Effector memory CD4-positive, alpha-beta T cell (primary cell): ENCODE measurements around the gene DGKD.

Source experiments
- DNase-seq, 3 donors: peaks; one replicate each; pipeline ENCODE4 v3.0.0-alpha.2; 2020
- H3K27ac ChIP-seq: 2 replicates; pipeline ENCODE4 v1.7.0; 2013; ENCODE audit warnings: mild to moderate bottlenecking, low read length, moderate library complexity; ENCODE audit not compliant: insufficient read depth, poor library complexity, severe bottlenecking
- H3K27me3 ChIP-seq: replicated peaks from 2 replicates; pipeline ENCODE4 v1.7.0; 2013; ENCODE audit warnings: mild to moderate bottlenecking, low read length; ENCODE audit not compliant: insufficient read depth, control insufficient read depth, poor library complexity, severe bottlenecking
- H3K36me3 ChIP-seq: 2 replicates; pipeline ENCODE4 v1.7.0; 2013; ENCODE audit warnings: mild to moderate bottlenecking, low read length, moderate library complexity; ENCODE audit not compliant: control insufficient read depth, insufficient read depth
- H3K4me1 ChIP-seq: 2 replicates; pipeline ENCODE4 v1.7.0; 2013; ENCODE audit warnings: low read length, mild to moderate bottlenecking; ENCODE audit not compliant: control insufficient read depth, insufficient read depth, poor library complexity, severe bottlenecking
- H3K4me3 ChIP-seq: 2 replicates; pipeline ENCODE4 v1.7.0; 2013; ENCODE audit warnings: low read length, low read depth, mild to moderate bottlenecking; ENCODE audit not compliant: insufficient read depth, poor library complexity, severe bottlenecking
- H3K9me3 ChIP-seq: 2 replicates; pipeline ENCODE4 v1.7.0; 2013; ENCODE audit warnings: mild to moderate bottlenecking, low read length, moderate library complexity; ENCODE audit not compliant: control insufficient read depth

DGKD gene

DNA sequence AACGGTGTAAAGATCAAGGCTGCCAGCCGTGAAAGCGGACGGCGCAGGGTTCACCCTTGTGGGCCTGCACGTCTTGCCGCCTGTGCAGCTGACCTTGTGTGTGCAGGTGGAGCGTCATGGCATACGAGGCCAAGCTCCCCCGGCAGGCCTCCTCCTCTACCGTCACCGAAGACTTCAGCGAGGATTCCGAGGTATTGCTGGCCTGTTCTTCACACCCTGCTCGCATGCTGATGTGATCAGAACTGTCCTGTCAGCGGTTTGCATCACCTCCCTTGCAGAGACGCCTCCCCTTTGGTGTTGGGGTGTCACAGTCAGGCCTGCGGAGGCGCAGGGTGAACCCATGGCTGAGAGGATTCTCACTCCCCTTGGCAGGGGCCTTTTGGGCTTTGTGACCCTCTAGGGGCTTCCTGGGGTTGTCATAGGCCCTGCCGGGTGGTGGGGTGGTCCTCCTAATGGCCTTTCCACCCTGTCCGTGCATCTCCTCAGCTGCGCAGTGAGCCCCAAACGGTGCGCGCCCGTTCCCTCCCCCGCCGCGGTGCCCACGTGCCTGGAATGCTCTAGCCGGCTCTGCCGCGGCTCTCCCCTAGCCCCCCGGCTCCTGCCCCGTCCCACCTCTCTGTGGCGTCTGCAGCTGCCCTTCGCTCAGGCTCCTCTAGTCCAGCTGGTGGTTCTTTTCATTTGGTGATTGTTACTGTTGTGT lies 92.5 kb downstream of the DGKD start:
- Histone ChIP-seq H3K36me3 (peaks cover 83% of the 10 kb centered on the region), H3K4me1 (peaks cover 3% of the 10 kb centered on the region), H3K27ac (no peak overlapping the region), H3K9me3 (no peaks in the 10 kb centered on the region), H3K4me3 (no peak overlapping the region), H3K27me3 (no peaks in the 10 kb centered on the region)
- no peak for DNase-seq

DNA sequence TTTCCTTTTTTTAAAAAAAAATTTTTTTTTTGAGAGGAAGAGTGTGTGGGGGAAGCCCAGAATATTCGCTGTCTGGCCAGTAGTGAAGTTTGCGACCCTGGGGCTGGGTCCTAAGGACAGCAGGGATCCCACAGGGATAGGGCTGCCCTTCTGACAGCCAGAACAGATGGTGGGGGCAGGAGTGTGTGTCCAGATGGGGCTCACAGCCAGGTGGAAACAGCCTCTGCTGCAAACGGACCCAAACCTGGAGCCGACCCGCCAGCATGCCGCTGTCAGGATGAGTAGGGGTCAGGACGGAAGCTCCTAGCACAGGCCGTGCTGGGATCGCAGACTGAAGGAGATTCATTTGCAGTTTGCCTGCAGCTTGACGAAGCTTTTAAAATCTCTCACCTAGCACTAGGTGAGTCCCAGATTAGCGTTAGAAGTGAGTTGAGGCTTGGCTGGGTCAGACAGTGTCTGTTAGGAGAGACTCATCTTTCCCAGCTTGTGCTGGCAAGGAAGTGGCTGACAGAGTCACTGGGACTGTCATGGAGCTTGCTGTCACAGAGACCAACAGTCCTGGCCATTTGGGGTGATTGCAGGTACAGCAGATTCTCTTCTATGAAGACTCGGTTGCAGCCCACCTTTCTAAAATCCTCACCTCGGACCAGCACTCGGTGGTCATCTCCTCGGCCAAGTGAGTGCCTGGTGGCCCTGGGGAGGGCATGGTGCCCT lies 93.4 kb downstream of the DGKD start:
- peaks cover 88% of the 10 kb centered on the region for H3K36me3 ChIP-seq
- peaks cover 3% of the 10 kb centered on the region for H3K4me1 ChIP-seq
- no peaks in the 10 kb centered on the region for H3K27me3 ChIP-seq
- no peak overlapping the region for H3K4me3 ChIP-seq
- H3K9me3 ChIP-seq, result no peaks in the 10 kb centered on the region
- no peak for DNase-seq
- H3K27ac ChIP-seq, result no peak overlapping the region

DNA sequence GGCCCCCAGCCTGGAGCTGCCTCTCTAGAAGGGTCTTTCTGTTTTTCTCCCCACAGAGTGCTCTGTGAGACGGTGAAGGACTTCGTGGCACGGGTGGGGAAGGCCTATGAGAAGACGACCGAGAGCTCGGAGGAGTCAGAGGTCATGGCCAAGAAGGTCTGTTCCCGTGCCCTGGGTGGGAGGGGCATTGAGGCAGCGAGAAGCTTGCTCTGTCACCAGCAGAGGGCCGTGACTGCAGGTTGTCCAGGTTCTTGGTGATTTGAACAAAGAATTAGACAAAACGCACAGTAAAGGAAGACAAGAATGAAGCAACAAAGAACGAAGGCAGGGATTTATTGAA lies 93.9 kb downstream of the DGKD start:
- Histone ChIP-seq H3K4me1 (peaks cover 3% of the 10 kb centered on the region), H3K27ac (no peak overlapping the region), H3K27me3 (no peaks in the 10 kb centered on the region), H3K36me3 (peaks cover 94% of the 10 kb centered on the region), H3K4me3 (no peak overlapping the region), H3K9me3 (no peaks in the 10 kb centered on the region)
- DNase-seq, result no peak

DNA sequence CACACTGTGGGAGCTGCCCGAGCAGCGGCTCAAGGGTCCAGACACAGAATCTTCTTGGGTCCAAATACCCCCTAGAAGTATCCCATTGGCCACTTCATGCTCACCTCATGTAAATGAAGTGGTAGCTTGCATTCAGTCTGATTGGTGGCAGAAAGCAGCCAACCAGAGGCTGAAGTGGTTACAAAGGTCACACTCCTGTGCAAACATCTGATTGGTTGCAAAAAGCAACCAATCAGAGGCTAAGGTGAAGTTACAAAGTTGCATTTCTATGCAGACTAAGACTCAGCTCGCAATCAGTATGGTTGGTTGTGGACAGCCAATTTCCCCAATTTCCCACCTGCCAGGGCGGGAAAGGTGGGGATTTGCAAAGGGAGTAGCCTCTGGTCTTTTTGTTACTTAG lies 94.3 kb downstream of the DGKD start:
- no peaks in the 10 kb centered on the region for H3K4me1 ChIP-seq
- H3K4me3 ChIP-seq, result no peak overlapping the region
- peaks cover 97% of the 10 kb centered on the region for H3K36me3 ChIP-seq
- H3K9me3 ChIP-seq, result no peaks in the 10 kb centered on the region
- DNase-seq, result no peak
- no peaks in the 10 kb centered on the region for H3K27me3 ChIP-seq
- H3K27ac ChIP-seq, result no peak overlapping the region

DNA sequence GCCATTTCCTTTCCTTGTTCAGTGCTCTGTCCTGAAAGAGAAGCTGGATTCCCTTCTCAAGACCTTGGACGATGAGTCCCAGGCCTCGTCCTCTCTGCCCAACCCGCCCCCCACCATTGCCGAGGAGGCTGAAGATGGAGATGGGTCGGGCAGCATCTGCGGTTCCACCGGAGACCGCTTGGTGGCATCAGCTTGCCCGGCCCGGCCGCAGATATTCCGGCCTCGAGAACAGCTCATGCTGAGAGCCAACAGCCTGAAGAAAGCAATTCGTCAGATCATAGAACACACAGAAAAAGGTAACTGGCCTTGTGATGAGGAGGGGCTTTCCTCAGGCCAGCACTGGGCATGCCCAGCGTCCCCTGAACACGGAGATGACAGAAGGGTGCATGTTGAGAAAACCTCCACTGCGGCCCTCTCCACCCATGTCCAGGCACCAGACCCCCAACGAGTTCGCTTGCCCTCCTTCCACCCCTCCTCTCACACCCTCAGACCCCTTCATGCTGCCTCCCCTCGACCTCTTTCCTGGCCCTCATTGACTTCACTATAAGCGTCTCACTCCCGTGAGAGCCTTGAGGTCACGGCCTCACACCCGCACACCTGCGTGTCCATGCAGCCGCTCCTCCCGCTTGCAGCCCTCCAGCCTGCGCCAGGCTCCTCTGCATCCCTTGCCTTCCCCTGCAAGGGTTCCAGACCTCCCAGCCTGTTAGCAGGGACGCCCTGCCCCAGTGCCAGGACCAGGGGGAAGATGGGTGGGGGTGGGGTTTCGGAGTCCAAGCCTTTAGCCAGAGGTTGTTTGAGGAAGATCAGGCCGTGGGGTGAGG lies 95.0 kb downstream of the DGKD start:
- Histone ChIP-seq H3K27ac (no peak overlapping the region), H3K4me3 (no peak overlapping the region), H3K36me3 (peaks cover 100% of the 10 kb centered on the region), H3K4me1 (no peaks in the 10 kb centered on the region), H3K9me3 (no peaks in the 10 kb centered on the region), H3K27me3 (no peaks in the 10 kb centered on the region)
- no peak for DNase-seq

DNA sequence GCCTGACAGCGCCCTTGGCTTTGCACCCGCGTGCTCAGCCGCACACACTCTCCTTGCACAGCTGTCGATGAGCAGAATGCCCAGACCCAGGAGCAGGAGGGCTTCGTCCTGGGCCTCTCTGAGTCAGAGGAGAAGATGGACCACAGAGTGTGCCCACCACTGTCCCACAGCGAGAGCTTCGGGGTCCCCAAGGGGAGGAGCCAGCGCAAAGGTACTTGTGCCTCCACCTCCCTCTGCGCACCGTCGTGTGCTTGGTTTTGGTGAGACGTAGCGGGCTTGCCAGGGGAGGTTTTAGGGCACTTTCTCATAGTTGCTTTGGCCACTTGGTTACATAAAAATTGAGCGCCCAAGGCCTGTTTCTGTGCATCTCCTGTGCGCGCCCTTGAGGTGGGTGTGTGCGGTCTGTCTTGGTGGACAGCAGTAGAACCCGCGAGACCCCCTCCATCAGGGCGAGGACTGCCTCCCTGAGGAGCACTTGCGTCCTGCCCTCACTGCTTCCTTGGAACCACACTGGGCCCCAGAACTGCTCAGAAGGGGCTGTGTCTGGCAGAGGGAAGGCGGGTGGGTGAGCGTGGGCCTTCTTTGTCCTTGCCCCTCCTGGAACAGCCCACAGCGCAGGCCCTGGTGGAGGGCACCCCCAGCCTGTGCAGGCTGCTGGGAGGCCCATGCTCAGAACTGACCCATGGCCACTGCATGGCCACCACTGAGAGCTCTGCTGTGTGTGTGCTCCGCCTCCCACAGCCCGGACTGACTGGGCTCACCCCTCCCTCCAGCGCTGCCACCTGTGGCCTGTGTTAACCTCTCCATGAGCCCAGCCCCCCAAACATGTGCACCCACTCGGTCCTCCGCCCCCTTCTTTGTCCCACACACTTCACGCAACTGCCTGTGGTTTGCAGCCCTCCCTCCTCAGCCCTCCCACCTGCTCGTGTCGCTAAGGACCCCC lies 95.9 kb downstream of the DGKD start:
- Histone ChIP-seq H3K27ac (no peak overlapping the region), H3K9me3 (no peaks in the 10 kb centered on the region), H3K36me3 (peaks cover 99% of the 10 kb centered on the region), H3K4me1 (no peaks in the 10 kb centered on the region), H3K4me3 (no peak overlapping the region), H3K27me3 (no peaks in the 10 kb centered on the region)
- no peak for DNase-seq

DNA sequence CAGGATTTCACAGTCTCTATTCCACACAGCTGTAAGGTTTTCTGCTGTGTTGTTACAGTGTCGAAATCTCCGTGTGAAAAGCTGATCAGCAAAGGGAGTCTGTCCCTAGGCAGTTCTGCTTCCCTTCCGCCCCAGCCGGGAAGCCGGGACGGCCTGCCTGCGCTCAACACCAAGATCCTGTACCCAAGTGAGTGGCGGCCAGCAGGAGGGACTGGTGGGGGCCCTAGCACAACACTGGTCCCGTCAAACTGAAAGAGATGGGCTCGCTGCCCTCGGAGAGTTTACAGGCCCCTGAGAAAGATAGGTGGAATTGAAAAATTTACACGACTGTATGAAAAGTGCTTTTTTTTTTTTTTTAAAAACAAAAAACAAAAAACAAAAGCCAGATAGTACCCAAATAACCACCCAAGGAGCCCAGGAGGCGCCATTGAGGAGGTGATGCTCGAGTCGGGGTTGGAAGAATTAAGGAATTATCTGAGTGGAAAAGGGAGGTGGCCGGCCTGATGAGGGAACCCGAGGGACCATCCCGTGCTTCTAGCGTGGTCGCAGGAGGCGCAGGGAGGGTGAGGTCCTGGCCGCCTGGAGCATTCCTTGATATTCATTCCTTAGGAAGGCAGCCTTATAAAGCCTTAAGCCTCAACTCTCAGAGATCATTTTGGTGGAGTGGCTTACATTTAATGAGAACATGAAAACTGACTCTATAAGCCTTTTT lies 96.7 kb downstream of the DGKD start:
- no peak overlapping the region for H3K4me3 ChIP-seq
- H3K27ac ChIP-seq, result no peak overlapping the region
- no peaks in the 10 kb centered on the region for H3K4me1 ChIP-seq
- peaks cover 99% of the 10 kb centered on the region for H3K36me3 ChIP-seq
- H3K27me3 ChIP-seq, result no peaks in the 10 kb centered on the region
- no peak for DNase-seq
- H3K9me3 ChIP-seq, result no peaks in the 10 kb centered on the region

DNA sequence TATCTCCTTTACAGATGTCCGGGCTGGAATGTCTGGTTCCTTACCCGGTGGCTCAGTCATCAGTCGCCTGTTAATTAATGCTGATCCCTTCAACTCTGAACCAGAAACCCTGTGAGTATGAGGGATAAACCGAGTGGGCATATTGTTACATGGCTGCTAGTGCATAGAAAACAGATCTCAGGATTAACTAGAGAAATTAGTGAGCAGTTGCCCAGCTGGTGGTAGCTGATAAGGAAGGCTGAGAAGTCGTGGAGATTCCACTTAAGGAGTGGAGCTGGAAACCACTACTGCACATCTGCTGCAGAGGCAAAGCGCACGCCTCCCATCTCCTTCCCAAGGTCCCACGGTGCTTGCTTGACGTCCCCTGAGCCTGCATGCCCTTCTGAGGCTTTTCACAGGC lies 97.7 kb downstream of the DGKD start:
- H3K27me3 ChIP-seq, result no peaks in the 10 kb centered on the region
- H3K9me3 ChIP-seq, result no peaks in the 10 kb centered on the region
- no peak overlapping the region for H3K27ac ChIP-seq
- no peaks in the 10 kb centered on the region for H3K4me1 ChIP-seq
- DNase-seq, result no peak
- H3K4me3 ChIP-seq, result no peak overlapping the region
- H3K36me3 ChIP-seq, result peaks cover 99% of the 10 kb centered on the region
